SK-MEL-5 (cell line): ENCODE measurements around the gene TAMALIN. TPM values are rescaled to one million over a fixed set of nuclear protein-coding genes. Genes with fewer than 3 reads are reported as not detected.
A peak's percentile ranks its signal among the peaks of the same experiment; 100 is the strongest.
"Not testable (repeated sequence)": the region's sequence is repeated elsewhere in the genome, so short reads cannot be mapped to it uniquely, and the experiment has no call there.

ENCODE experiments used
- DNase-seq: peaks from one replicate; pipeline ENCODE4 v3.0.0-alpha.2; 2016; ENCODE audit warnings: low read depth, low spot score
- in situ Hi-C: cut with HindIII; loops from 2 replicates; pipeline ENCODE4 v1.10.0; 2016; ENCODE audit warnings: low sequenced_read_pairs, high pct_unique_total_duplicates, low pct_unique_long_range_greater_than_20kb
- total RNA-seq: library from RNA; depleted of rRNA; stranded (reverse); fragments of >200 nt; shearing (Covaris generic); gene quantifications from 2 replicates; pipeline ENCODE4 v1.2.3, GENCODE V29; 2014

Gene TAMALIN
- total RNA-seq, 1 experiment from 2014 or later = 25.5 TPM

DNA sequence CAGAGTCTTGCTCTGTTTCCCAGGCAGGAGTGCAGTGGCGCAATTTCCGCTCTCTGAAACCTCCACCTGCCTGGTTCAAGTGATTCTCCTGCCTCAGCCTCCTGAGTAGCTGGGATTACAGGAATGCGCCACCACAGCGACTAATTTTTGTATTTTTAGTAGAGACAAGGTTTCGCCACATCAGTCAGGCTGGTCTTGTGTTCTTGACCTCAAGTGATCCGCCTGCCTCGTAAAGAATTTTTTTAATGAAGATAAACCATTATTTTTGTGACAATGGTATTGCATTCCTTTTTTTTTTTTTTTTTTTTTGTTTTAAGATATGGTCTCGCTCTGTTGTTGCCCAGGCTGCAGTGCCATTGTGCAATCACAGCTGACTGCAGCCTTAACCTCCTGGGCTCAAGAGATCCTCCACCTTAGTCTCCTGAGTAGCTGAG lies 29.4 kb upstream of the TAMALIN start:
- DNase-seq = no peak
- in situ Hi-C loops = no loop called here

DNA sequence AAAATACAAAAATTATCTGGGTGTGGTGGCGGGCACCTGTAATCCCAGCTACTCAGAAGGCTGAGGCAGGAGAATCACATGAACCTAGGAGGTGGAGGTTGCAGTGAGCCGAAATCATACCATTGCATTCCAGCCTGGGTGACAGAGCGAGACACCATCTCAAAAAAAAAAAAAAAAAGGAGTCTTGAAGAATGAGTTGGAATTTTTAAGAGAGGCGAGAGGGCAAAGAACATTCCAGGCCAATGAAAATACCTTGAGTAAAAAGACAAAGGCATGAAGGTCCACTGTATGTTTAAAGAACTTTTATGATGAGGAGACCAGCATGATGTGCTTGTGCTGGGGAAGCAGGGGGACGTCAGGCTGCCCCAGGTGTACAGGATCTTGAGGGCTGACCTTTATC lies 27.4 kb upstream of the TAMALIN start:
- DNase-seq, in situ Hi-C loops: not testable (repeated sequence)

DNA sequence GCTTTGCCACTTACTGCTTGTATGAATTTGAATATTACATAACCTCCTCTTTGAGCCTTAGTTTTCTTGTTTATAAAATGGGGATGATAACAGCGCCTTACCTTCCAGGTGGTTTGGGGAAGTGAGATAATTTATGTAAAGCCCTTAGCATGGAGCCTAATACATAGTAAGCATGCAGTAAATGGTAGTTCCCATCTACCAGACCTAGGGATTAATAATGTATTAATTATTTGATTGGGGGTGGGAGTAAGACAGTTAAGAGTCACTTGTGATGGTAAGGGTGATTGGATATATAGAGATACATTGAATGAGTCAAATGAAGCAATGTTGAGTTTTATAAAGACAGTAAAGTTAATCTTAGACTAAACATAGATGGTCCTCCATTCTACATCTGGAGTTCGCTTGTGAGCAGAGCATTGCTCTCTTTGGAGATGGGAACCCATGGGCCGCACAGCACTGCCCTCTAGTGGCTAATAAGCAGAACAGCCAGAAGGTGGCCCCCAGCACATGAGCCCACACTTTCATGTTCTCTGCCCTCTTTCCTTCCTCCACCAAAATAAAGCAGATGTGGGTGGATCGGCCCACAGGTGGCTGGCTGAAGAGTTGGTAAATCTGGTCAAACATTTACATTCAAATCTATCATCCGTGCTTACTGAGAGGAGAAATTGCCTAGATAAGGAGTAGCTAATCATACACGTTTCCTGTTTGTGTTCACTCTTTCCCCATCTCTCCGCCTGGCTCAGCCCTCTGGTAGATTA lies 26.5 kb upstream of the TAMALIN start:
- in situ Hi-C loops = no loop called here
- peak; percentile 79 for DNase-seq

DNA sequence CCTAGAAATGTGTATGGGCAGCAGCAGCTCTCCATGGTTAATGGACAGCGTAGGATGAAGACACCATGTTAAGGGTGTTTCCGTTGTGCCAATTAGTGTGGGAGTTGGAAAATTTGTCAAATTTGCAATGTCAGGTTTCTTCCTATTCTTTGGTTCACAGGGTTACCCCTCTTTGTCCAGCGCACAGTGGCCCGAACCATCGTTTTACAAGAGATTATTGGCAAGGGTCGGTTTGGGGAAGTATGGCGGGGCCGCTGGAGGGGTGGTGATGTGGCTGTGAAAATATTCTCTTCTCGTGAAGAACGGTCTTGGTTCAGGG lies 26.0 kb upstream of the TAMALIN start:
- no peak for DNase-seq
- in situ Hi-C loops = no loop called here

DNA sequence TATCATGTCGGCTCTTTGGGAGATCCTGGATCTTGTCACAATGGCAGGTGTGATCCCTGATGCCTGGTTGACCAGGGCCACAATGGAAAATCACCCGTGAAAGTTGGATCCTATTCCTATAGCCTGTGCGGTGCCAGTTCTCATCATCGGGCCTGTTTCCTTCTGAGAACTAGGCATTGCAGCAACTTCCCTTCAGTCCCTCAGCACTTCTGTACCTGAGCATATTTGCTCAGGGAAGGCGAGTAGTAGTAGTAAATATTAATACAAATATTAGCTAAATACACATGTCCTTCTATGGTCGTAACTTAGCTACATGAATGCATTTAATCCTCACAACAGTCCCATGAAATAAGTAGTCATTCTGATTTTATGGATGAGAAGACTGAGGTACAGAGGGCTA lies 22.1 kb upstream of the TAMALIN start:
- in situ Hi-C loops = no loop called here
- DNase-seq = no peak

DNA sequence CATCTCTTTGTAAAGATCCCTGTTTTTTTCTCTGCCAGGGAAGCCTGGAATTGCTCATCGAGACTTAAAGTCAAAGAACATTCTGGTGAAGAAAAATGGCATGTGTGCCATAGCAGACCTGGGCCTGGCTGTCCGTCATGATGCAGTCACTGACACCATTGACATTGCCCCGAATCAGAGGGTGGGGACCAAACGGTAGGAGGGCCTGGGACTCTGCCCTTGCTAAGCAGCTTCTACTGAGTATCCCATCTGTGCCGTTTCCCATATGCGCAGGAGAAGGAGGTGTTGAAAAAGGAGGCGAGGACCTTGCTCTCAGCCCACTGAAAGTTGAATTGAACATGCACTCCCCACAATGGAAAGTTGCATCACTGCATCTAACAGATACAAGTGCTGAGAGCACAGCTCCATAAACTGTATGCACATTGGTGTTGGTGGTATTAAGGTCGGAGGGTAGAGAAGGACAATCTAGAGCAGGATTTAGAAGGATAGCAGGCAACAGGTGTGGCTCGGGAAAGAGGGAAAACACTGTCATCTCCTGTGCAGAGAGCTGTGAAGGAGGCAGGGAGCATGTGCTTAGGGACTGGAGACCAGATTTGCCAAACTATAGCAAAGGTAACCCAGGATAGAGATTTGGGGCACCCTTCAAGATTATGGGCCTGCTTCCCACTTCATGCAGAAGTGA lies 21.5 kb upstream of the TAMALIN start:
- in situ Hi-C loops = no loop called here
- DNase-seq = no peak

DNA sequence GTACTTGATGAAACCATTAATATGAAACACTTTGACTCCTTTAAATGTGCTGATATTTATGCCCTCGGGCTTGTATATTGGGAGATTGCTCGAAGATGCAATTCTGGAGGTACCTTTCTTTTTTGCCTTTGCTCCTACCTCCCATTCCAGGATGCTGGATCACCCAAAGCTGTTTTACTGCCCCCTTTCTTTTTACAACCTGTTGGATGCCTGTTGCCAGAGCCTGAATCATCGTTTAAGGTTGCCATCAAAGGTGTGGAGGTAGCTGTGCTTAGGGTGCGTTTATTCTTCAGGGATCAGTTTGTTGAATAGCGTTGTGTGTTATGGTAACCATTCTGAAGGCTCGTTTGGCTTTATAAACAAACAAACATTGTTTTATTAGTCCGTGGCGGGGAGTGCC lies 19.9 kb upstream of the TAMALIN start:
- DNase-seq = no peak
- in situ Hi-C loops = no loop called here

DNA sequence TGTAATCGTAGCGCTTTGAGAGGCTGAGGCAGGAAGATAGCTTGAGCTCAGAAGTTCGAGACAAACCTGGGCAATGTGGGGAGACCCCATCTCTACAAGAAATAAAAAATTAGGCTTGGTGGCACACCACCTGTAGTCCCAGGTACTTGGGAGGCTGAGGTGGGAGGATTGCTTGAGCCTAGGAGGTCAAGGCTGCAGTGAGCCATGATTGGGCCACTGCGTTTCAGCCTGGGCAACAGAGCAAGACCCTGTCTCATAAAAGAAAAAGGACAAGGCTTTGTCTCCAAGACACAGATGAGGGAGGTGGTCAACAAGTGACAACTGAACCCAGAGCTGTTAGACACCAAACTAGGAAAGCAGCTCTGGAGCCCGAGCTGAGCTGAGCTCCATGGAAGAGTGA lies 14.5 kb upstream of the TAMALIN start:
- no peak for DNase-seq
- in situ Hi-C loops = no loop called here

DNA sequence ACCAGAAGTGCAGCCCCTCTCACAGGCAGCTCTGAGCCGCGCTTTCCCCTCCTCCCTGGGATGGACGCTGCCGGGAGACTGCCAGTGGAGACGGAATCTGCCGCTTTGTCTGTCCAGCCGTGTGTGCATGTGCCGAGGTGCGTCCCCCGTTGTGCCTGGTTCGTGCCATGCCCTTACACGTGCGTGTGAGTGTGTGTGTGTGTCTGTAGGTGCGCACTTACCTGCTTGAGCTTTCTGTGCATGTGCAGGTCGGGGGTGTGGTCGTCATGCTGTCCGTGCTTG lies 12.3 kb upstream of the TAMALIN start:
- in situ Hi-C loops = no loop called here

DNA sequence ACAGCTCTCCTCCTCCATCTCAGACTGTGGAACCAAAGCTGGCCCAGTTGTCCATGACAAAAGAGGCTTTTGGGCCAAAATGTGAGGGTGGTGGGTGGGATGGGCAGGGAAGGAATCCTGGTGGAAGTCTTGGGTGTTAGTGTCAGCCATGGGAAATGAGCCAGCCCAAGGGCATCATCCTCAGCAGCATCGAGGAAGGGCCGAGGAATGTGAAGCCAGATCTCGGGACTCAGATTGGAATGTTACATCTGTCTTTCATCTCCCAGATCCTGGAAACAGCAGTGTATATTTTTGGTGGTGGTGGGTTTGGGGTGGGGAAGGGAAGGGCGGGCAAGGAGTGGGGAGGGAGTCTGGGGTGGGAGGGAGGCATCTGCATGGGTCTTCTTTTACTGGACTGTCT lies 11.8 kb upstream of the TAMALIN start:
- in situ Hi-C loops = no loop called here
- no peak for DNase-seq

More for the DNA sequence above, 12.3 kb upstream of the TAMALIN start:
- DNase-seq = no peak

DNA sequence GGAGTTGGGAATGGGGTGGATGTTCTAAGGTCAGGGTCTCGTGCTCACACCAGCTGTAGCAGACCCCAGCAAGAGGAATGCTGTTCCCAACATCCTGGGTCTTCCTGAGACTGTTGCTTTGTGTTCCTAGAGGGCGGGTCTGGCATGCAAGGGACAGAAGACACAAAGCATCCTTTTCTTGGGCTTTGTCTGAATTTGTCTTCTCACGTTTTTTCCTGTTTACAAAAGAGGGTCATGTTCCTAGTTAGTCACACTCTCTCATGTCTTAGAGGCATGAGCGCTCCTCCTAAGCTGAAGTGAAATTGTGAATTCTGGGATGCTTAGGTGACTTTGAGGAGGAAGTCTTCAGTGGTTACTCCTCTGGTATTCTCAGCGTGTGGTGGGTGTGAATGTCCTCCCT lies 9.6 kb upstream of the TAMALIN start:
- in situ Hi-C loops = no loop called here
- DNase-seq = no peak

DNA sequence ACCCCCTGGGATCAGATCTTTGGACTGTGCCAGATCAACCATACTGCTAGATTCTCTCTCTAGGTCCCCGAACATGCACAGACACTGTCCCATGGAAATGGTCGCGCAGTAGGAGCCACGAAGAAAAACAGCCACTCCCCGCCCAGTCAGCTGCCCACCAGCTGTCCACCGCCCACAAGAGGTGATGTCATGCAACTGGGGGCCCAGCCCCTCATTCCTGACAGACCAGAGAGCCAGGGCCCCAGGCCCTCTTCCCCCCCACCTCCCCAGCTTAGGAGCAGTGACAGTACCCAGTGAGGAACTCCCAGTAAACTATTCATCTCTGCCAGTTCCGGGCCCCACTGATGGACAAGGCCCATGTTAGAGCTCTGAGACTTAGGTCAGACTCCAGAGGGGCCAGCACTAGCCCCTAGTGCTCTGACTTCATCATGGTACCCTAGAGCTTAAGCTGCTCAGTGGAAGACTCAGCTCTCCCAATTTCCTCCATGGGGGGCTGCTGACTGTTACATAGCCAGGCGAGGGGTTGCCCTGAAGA lies 3.7 kb upstream of the TAMALIN start:
- in situ Hi-C loops = no loop called here
- DNase-seq = no peak

DNA sequence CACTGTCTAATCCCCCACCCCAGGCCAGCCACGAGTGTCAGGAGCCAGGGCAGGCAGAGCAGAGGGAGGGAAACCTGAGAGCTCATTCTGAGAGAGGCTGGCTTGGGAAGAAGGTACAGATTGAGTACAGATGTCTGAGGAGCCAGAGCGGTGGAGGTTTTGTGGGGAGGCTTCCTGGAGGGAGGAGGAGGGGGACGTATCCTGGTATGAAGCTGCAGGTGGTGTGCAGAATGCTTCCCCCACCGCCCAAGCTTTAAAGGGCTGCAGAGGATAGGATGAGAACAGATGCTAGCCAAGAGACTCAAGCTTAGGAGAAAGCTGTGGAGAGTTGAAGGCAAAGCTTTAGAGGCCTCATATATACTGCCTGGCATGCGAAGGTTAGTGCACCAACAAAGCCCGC lies 3.2 kb upstream of the TAMALIN start:
- DNase-seq = no peak
- in situ Hi-C loops = no loop called here

DNA sequence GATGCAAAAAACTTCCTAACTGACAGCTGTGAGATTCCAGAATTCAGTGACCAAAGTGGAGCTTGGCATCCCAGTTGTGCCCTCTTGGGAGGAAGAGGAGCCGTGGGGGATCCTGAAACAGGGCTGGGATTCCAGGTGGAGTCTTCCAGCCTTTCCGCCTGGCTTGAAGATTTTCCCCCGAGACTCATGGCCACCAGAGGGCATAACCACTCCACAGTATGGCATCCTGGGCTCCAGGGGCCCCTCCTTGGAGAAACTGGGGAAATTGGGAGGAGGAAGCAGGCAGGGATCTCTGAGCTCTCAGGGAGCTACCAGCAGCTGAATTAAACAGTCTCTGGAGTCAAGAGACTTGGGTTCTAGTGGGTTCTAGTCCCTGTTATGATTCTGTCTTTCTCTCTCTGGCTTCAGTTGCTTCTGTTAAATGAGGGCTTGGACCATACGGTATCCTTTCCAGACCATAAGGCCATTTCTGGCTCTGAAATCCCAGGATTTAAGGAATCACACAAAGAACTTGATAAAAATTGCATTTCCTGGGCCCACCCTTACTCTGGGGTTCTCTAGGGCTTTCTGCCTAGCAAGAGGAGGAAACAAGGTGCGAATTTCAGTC lies 2.6 kb upstream of the TAMALIN start:
- in situ Hi-C loops = no loop called here
- peak; percentile 83 for DNase-seq

DNA sequence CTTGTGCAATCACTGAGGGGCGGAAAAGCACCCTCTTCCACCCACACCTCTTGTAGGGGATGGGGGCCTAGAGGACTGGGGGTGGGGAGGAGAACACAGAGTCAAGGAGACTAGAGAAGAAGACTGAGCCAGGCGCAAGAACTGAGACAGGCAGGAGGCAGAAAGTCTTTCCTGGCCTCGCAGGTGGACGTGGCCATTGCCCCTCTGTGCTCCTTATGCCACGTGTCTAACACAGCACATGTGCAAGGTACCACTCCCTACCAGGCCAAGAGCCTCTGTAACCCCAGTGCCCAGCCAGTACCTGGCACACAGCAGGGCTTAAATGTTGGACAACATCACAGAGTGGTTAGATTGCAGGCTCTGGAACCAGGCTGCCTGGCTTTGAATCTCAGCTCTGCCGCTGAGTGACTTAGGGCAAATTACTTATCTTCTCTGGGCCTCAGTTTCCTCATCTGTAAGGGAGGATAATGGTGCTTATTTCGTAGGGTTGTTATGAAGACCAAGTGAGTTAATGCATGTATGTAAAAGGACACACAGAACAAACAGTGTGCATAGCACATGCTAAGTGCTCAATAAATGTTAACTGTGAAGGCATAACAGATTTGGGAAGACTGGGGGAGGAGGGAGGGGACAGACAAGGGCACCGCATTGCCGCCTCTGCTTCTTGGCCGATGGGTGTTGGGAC lies 1.4 kb upstream of the TAMALIN start:
- DNase-seq = no peak
- in situ Hi-C loops = no loop called here

DNA sequence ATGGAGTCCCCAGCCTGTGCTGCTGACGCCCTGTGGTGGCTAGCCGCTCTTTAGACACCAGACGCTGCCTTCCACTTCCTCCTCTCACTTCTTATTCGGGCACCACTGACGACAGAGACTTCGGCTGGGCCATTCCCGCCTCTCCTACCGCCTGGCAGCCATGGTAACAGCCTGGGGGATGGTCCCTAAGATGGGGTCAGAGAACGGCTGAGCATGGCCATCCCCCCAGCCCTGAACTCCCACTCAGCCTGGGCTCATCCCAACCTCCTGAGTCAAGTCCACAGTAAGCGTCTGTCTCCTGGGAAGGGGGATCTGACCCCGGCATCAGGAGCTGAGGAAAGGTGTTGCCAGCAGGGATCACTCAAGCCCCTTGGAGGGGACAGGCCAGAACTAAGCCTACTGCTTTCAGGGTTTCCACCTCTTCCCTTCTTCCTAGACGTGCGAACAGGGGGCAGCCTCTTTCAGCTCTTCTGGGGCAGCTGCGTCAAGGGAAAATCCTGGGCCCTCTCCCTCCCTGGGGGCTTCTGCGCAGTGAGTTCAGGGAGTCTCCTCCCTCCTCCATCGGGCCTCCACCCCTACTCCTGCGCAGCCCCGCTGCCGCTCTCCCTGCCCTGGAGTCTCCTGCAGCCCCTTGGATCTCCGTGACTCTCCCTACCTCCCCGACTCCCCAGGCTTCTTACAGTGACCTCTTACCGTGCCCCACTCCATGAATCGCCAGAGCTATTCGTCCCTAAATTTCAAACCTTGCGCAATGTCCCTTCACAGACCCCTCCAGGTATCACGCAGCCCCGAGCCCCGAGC lies 643 bp upstream of the TAMALIN start:
- no peak for DNase-seq
- in situ Hi-C loops = no loop called here

DNA sequence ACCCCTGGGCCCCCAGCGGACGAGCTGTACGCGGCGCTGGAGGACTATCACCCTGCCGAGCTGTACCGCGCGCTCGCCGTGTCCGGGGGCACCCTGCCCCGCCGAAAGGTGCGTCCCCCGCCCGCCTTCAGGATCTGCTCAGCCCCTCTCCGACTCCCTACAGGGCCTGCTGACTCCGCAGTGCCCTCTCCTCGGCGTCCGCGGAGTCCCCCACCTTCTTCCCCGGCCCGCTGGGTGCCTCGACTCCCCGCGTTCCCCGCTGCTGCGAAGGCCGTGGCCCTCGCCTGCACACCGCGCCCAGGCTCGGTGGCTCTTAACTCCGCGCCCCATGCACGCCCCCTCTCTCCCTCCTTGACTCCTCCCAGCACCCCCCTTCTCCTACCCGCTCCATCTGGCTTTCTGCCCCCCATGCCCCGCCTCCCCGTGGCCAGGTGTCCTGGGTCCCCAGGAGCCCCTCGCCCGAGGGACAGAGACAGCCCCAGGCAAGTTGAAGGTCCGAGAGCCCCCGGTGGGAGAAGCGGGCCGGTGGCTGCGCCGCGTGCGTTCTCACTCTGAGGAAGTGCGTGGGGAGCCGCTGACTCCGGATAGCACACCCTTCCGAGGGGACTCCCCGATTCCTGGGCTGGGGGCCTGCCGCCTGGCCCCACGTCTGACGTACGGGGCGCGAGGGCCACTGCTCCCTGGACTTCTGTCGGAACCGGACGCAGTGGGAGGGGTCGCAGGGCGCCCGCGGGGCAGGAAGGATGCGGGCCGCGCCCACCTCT lies 594 bp downstream of the TAMALIN start:
- DNase-seq = no peak
- in situ Hi-C loops = no loop called here
